IPS DF 19.7 (cell line): ENCODE data around the gene SOX9.

Experiments used
- DNase-seq: peaks from one replicate; pipeline ENCODE4 v3.0.0-alpha.2; 2013; ENCODE audit warnings: low read depth, low spot score

SOX9 gene

DNA sequence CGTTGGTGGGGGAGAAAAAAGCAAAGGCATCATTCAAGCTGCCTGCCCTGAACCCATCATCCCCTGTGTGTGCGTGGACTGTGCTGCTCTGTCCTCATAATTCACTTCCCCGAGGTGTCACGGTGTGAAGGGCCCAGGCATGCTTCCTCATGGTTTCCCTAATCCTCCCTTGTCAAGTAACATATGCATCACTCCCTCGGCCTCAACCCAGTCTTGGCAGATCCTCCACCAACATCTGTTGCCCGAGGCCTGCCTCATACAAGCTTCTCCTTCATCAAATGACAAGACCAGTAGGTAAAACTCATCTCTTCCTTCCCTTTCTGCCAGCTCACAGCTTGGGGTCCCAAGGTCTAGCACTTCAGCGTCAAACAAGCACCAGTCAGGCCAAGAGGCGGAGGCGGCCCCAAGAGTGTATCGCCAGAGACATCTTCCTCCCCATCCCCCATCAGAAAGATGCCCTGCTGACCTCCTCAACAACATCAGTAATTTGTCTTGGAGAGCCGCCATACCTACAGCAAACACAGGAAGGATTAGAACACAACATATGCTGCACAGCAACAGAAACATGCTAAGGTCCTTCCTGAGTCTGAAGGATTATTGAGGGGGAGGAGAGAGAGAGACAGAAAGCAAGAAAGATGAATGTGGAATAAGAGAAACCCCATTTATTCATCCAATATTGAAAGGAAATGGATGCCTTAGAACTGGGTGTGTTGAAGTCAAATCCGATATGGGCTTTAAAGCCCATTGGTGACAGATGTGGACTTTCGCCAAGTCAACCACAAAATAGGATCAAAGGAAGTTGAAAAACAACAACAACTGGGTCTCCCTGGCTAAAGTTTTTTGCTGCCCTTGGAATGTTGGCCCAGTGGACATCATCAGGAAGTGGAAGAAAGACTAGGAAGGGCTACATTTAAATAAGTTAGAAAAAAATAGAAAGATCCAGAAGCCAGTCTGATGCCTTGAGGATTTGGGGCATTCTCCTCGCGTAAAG, 38.4 kb downstream of the SOX9 start:
- DNase-seq = no peak

DNA sequence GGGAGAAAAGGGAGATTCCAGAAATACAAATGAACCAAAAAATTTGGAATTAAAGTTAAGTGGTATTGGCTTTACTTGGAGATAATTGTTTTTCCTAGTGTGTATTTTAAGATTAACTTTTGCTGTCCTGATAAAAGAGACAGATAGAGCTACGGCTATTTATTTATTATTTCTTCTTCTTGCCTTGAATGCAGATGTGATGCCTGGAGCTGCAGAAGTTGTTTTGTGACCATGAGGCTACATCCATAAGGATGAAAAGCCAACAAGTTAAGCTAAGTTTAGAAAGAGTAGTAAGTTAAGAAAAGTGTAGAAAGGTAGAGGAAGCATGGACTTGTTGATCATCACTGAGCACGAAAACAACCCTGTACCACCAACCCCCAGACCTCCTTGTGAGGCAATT, 41.7 kb downstream of the SOX9 start:
- DNase-seq = no peak

DNA sequence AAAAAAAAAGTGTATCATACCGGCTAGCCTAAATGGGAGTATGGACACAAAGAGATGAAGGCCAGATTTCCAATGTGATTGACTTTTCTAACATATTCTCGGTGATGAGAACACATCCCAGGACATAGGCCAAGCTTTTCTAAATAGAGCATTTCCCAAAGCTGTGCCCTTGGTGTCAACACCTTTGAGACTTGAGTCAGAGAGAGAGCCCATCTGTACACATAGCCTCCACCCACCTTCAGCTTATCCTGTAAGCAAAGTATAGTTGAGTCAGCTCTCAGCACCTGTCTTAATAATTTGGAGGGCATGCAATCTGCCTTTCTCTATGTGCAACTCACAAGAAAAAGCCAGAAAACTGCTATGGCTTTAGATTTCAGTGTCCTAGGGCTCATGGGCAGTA, 42.7 kb downstream of the SOX9 start:
- no peak for DNase-seq

DNA sequence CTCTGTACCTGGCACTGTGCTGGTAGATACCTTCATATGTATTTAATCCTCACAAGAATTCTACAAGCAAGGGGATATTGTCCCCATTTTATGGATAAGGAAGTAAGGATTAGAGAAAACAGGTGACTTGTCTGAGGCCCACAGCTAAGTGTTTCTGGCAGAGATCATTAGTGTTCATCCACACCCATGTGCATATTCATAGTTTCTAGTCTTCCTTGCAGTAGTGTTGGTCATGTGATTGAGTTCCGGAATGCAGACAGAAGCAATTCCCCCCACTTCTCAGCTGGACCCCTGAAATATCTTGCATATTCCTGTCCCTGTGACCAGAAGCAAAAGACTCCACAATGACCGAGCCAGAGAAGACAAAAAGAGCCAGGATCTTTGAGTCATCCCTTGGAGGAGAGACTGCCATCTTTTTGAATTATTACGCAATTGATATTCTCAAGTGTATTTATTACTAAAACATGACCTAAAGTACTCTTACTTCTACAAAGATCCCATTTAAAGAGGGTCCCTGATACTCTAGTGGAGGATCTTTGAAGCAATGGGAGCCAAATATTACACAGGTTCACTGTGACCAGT, 43.4 kb downstream of the SOX9 start:
- no peak for DNase-seq

DNA sequence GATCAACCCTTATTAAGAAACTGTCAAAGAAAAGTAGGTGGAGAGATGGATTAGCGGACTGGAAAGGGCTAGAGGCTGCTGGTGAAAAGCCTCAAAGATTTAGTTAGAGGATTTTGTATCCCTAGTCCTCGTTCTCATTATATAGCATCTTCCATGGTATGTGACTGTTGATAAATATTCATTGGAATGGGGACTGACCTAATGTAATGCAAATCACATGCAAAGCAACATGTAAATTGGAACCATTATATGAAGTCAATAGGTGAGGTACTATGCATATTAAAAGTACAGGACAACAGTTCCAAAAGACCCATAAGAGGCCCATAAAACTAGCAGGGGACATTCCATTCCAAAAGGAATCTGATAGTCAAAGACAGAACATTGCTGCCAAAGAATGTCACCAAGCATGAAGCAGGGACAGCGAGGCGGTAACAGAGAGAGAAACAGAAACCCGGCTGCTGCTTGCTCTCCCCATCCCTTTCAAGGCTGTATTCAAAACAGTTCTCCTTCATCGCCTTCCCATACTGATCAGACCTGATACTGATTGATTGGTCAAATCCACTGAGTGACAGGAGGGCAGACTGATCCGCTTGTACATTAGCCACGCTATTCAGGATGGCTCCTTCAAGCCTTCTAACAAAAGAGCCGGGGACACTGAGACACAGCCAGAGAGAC, 44.5 kb downstream of the SOX9 start:
- DNase-seq = no peak

DNA sequence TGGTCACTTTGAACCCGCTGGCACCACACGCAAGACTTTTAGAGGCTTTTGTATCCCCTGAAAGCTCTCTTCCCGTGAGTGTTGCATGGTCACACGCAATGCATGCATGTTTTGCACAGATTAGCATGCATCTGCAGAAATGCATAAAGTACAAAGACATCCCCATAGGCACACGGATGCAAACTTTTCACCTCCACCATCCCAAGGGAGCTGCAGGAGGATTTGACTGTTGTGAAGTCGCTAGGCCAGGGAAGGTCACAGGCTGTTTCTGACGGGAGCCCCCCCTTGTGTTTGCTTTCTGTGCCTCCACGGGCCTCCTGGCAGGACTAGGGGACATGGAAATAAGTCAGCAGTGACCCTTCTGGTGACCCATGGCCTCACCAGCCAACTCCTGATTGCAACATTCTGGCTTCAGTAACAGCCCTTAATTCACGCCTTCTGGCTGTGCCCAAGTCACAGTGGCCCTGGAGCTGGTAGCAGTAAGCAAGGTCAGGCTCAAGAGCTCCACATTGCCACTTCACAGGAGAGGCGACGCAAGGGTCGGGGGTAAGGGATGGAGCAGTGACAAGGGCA, 45.1 kb downstream of the SOX9 start:
- DNase-seq = no peak

DNA sequence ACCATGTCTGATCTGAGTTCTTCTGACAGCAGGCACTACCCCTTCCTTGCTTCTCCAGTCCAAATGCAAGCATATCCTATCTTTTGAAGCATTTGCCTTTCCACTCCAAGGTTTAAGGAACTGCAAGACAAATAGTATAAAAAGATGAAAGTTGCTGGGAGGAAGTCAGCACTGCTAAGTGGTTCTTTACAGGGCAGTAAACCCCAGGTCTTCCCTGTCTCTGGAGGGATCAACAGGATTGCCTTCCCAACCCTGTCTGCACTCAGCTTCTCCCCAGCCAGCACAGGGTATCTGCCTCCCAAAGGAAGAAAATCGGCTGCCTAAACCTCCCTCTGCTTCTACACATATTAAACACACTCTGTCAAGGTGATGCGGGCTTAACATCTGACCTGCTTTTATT, 46.8 kb downstream of the SOX9 start:
- DNase-seq = no peak

DNA sequence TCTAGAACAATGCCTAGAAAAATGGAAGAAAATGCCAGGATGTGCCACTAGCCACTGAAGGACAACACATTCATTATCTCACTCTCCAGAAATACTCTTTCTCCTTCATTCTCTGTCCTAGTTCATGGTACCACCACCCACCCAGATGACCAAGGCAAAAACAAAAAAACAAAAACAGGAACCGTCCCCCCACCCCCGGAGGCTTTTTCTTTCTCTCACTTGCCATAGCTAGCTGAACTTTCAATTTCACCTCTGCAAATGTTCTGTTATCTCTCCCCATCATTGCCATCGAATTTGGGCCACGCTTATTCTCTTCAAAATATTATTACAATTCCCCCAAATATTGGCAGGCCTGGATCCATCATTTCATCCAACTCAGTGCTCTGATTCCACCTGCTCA, 49.0 kb downstream of the SOX9 start:
- no peak for DNase-seq

DNA sequence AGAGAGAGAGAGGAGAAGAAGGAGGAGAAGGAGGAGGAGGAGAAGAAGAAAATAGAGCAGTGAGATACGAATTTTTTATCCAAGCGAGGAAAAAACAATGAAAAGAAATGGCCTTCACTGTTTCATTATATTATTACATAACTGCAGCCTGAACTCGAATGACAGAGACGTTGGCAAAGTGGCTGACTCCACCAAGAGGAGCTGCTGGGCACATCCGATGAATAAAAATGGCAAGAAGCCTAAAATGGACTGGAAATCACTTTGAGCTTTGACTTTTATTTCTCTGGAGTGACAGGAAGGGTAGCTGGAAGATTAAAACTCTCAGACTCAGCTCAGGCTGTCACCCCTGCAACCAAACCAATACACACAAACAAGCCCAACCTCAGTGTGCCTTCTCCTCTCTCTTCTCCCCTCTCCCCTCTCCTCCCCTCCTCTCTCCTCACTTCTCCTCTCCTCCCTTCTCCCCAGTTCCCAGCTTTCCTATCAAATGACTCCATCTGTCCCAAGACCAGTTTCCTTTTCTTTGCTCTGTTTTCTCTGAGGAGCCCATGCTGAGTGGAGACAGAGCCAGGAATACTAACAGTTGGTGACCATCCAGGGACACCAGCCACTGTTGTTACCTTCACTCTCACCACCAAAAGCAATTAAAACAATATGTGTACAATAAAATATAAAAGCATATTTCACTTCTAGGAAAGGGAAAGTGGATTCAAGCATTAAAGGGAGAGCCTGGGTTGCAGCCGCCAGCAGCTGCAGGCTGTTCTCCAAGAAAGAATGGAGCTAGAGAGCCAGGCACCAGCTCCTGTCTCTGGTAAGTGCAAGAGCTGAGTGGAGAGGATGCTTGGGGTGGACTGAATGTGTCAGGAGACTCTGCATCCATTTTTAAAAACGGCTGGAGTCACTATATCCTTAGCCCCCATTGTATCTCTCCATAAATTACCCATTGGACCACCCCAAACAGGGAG, 51.2 kb downstream of the SOX9 start:
- DNase-seq = no peak

DNA sequence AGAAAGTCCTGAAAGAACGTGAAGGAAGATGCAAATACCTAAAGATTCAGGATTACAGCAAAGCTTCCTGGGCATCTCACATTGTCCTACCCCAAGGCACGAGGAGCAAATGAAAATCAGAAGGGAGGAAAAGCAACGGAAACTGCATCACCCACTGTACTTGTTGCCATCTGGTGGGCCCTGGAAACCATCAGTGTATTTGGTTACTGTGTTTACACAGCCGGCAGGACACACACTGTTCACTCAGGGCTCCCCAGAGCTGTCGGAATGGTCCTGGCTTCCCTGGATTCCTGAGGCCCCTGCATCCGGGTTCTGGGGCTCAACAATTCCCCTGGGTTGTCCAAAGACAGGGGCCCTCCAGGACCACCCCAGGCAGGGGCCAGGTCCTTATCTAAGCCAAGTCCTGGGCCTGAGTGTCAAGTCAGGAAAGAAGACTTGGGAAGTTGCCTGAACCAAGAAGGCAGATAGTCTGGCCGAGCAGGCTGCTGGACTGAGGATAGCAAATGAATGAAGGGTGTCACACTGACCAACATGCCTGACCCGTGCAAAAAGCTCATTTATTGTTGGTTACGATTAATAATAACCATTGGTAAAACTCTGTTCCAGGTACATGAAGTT, 52.8 kb downstream of the SOX9 start:
- DNase-seq = no peak

DNA sequence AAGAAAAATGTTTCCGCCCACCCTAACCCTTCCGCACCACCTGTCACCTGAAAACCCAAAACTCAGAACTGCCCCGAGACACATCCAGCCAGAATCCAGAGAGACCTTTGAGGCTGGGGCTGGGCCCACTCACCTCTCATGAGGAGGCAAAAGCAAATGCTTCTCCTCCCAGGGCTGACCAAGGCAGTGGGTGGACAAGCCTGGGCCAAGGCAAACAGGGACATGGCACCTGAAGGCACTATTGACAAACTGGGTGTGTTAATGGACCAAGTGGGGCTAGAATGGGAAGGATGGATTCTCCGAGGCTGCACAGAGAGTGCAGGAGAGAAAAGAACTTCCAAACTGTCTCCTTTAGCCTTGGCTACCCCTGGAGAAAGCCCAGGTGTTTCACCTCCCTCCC, 54.4 kb downstream of the SOX9 start:
- DNase-seq = no peak
